HepG2 (cell line): Measurements from ENCODE around the gene TAF3. TPM values are rescaled to one million over a fixed set of nuclear protein-coding genes. Genes with fewer than 3 reads are reported as not detected.

ENCODE experiments used
- ASH2L ChIP-seq: fragments of 300-600, 200-600 bp; sonication (generic); IDR thresholded peaks from 2 replicates; pipeline ENCODE4 v1.7.0; 2017; ENCODE audit warnings: low read depth, mild to moderate bottlenecking, moderate library complexity, mixed read lengths, low read length; ENCODE audit not compliant: insufficient read length
- BORCS8-MEF2B ChIP-seq: sonication (generic); formaldehyde crosslinking; IDR thresholded peaks from 2 replicates; pipeline ENCODE4 v1.8.0; 2022; ENCODE audit warnings: mild to moderate bottlenecking, missing genetic modification reagents
- EP300 ChIP-seq, 3 experiments: sonication (generic) in 1 of 3; formaldehyde crosslinking in 1 of 3; IDR thresholded peaks; 2 replicates each; pipeline versions ENCODE4 v1.5.1 to v1.6.1; 2011 to 2020; ENCODE audit warnings: low read depth in 2 of 3, low read length in 2 of 3, borderline replicate concordance in 1 of 3, improper control_type of control experiment in 1 of 3, mild to moderate bottlenecking in 1 of 3, missing genetic modification reagents in 1 of 3, moderate library complexity in 1 of 3
- HNRNPH1 ChIP-seq: fragments of 200-400 bp; formaldehyde crosslinking; optimal IDR thresholded peaks from 2 replicates; pipeline ENCODE3; 2017; ENCODE audit warnings: mild to moderate bottlenecking, low read depth, low read length
- KMT2B ChIP-seq: IDR thresholded peaks from 2 replicates; pipeline ENCODE4 v1.6.1; 2016; ENCODE audit warnings: missing genetic modification reagents, missing compliant biosample characterization
- MTA1 ChIP-seq: sonication (generic); formaldehyde crosslinking; IDR thresholded peaks from 2 replicates; pipeline ENCODE4 v1.4.0; 2020; ENCODE audit warnings: missing genetic modification reagents, mild to moderate bottlenecking, borderline replicate concordance
- SALL2 ChIP-seq: sonication (generic); formaldehyde crosslinking; IDR thresholded peaks from 2 replicates; pipeline ENCODE4 v1.8.1; 2023; ENCODE audit warnings: mild to moderate bottlenecking, missing genetic modification reagents, inconsistent platforms
- SP140L ChIP-seq: sonication (generic); formaldehyde crosslinking; IDR thresholded peaks from 2 replicates; pipeline ENCODE4 v1.4.0; 2020; ENCODE audit warnings: missing genetic modification reagents, borderline replicate concordance
- TAF15 ChIP-seq: fragments of 200-400 bp; formaldehyde crosslinking; IDR thresholded peaks from one replicate; pipeline ENCODE4 v1.6.1; 2018; ENCODE audit warnings: mild to moderate bottlenecking, low read depth, low read length; ENCODE audit not compliant: poor library complexity, severe bottlenecking
- U2AF2 ChIP-seq: fragments of 200-400 bp; formaldehyde crosslinking; IDR thresholded peaks from 2 replicates; pipeline ENCODE4 v1.6.1; 2017; ENCODE audit warnings: low read depth, mild to moderate bottlenecking, low read length
- ZBTB7A ChIP-seq: sonication (generic); formaldehyde crosslinking; IDR thresholded peaks from 2 replicates; pipeline ENCODE4 v1.8.0; 2022; ENCODE audit warnings: mild to moderate bottlenecking, missing genetic modification reagents
- ZFP36 ChIP-seq: fragments of 150-350 bp; IDR thresholded peaks from 2 replicates; pipeline ENCODE4 v1.6.1; 2018; ENCODE audit warnings: borderline replicate concordance, low read length, low read depth; ENCODE audit not compliant: partially characterized antibody
- ZKSCAN8 ChIP-seq: IDR thresholded peaks from 2 replicates; pipeline ENCODE4 v1.6.1; 2016; ENCODE audit warnings: borderline replicate concordance, missing genetic modification reagents, missing compliant biosample characterization
- ZMAT3 ChIP-seq: sonication (generic); formaldehyde crosslinking; conservative IDR thresholded peaks from 2 replicates; pipeline ENCODE4 v1.7.0; 2021; ENCODE audit warnings: missing genetic modification reagents
- ZMYM3 ChIP-seq: sonication (generic); formaldehyde crosslinking; IDR thresholded peaks from 2 replicates; pipeline ENCODE4 v1.5.1; 2020; ENCODE audit warnings: mild to moderate bottlenecking, missing genetic modification reagents
- ZNF430 ChIP-seq: sonication (generic); formaldehyde crosslinking; IDR thresholded peaks from 2 replicates; pipeline ENCODE4 v1.9.0; 2021; ENCODE audit warnings: mild to moderate bottlenecking, missing genetic modification reagents
- ZNF546 ChIP-seq: sonication (generic); formaldehyde crosslinking; conservative IDR thresholded peaks from 2 replicates; pipeline ENCODE4 v1.8.1; 2023; ENCODE audit warnings: mild to moderate bottlenecking, missing genetic modification reagents
- ZNF589 ChIP-seq: sonication (generic); formaldehyde crosslinking; conservative IDR thresholded peaks from 2 replicates; pipeline ENCODE4 v1.8.0; 2022; ENCODE audit warnings: mild to moderate bottlenecking, moderate library complexity, missing genetic modification reagents
- ZSCAN9 ChIP-seq: IDR thresholded peaks from 2 replicates; pipeline ENCODE4 v1.6.1; 2016; ENCODE audit warnings: borderline replicate concordance
- polyA plus RNA-seq, 8 experiments: library from polyadenylated mRNA; depleted of rRNA in 3 of 8; stranded (reverse) in 7 of 8; unstranded in 1 of 8; fragments of >200 nt; fragmentation: Illumina TruSeq in 4 of 8; extraction: Trizol in 4 of 8; gene quantifications; 2 replicates each; pipeline versions ENCODE4 v1.2.1 to v1.2.3, GENCODE V29; 2011 to 2016; ENCODE audit warnings: low read depth in 4 of 8, missing spikeins in 1 of 8, mixed read lengths in 1 of 8; ENCODE audit not compliant: insufficient read depth in 1 of 8
- total RNA-seq, 5 experiments: library from RNA; depleted of rRNA; stranded (reverse); fragments of >200 nt; fragmentation: Illumina TruSeq; extraction: Trizol; gene quantifications; 2 replicates each; pipeline ENCODE4 v1.2.3, GENCODE V29; 2016; ENCODE audit warnings: low read depth in 1 of 5
- TF ChIP-seq, protein P1 (sequence below): sonication (generic); formaldehyde crosslinking; IDR thresholded peaks from 2 replicates; pipeline ENCODE4 v1.4.0; 2020; ENCODE audit warnings: missing genetic modification reagents
- TF ChIP-seq, protein P2 (sequence below): sonication (generic); formaldehyde crosslinking; IDR thresholded peaks from 2 replicates; pipeline ENCODE4 v1.8.0; 2022; ENCODE audit warnings: low read depth, missing genetic modification reagents
- TF ChIP-seq, protein P3 (sequence below): sonication (generic); formaldehyde crosslinking; IDR thresholded peaks from 2 replicates; pipeline ENCODE4 v1.5.1; 2020; ENCODE audit warnings: missing genetic modification reagents, mild to moderate bottlenecking, borderline replicate concordance
- TF ChIP-seq, protein P4 (sequence below): sonication (generic); formaldehyde crosslinking; IDR thresholded peaks from 2 replicates; pipeline ENCODE4 v1.8.1; 2023; ENCODE audit warnings: mild to moderate bottlenecking, inconsistent platforms, moderate library complexity, missing genetic modification reagents, borderline replicate concordance

The TAF3 gene
- total and polyA plus RNA-seq, 2 of the 13 experiments (the other 11 are each of a cell fraction or from before 2014, with no cell fraction given) = 1.7 to 2.9 TPM

DNA sequence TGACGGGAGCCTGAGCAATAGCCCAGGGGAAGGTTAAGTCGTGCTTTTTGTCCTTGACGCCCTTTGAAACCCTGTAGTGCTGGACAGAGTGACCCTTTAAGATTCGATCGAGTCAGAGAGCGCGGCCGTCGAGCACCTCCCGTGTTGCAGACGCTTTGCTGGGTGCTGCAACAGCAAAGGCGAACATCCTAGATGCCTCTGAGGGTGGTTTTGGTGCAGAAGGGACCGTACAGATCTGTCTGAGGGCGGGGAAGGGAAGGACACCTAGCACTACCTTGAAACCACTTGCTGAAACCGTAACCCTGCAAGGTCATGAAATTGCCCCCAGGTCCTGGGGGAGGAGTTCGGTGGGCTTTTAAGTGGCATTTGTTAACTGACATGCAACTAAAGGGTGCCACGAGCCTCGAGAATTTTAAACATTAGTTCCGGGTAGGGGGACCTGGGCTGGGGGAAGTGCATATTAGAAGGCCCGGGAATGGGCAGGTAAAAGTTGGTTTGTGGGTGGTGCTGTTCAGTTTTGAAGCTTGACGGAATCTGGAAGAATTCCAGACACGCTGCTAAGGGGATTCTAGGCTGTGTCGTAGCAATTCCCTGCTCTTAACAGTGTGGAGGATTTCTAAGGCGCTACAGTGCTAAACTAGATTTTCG lies 29.5 kb upstream of the TAF3 start (continued):
- TF ChIP-seq, protein P1, sequence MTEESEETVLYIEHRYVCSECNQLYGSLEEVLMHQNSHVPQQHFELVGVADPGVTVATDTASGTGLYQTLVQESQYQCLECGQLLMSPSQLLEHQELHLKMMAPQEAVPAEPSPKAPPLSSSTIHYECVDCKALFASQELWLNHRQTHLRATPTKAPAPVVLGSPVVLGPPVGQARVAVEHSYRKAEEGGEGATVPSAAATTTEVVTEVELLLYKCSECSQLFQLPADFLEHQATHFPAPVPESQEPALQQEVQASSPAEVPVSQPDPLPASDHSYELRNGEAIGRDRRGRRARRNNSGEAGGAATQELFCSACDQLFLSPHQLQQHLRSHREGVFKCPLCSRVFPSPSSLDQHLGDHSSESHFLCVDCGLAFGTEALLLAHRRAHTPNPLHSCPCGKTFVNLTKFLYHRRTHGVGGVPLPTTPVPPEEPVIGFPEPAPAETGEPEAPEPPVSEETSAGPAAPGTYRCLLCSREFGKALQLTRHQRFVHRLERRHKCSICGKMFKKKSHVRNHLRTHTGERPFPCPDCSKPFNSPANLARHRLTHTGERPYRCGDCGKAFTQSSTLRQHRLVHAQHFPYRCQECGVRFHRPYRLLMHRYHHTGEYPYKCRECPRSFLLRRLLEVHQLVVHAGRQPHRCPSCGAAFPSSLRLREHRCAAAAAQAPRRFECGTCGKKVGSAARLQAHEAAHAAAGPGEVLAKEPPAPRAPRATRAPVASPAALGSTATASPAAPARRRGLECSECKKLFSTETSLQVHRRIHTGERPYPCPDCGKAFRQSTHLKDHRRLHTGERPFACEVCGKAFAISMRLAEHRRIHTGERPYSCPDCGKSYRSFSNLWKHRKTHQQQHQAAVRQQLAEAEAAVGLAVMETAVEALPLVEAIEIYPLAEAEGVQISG = no peak
- TF ChIP-seq SP140L (CRISPR knock-in tag) (no peak), ZMYM3 (CRISPR knock-in tag) (no peak), SALL2 (CRISPR knock-in tag) (no peak), ASH2L (no peak), ZNF589 (CRISPR knock-in tag) (0 out of 2 replicates have a peak, but pooled peaks have one; percentile 53), KMT2B (CRISPR knock-in tag) (no peak), EP300 (IDR thresholded peaks at IDR 0.05; ENCODE audit: low read depth in 2 of 2, low read length in 2 of 2) (no peak), EP300 (CRISPR knock-in tag; IDR thresholded peaks at IDR 0.05; ENCODE audit: borderline replicate concordance) (no peak), ZFP36 (no peak), ZKSCAN8 (CRISPR knock-in tag) (no peak), ZNF430 (CRISPR knock-in tag) (0 out of 2 replicates have a peak, but pooled peaks have one; percentile 41), ZSCAN9 (CRISPR knock-in tag) (no peak), ZNF546 (CRISPR knock-in tag) (no peak), ZBTB7A (CRISPR knock-in tag) (0 out of 2 replicates have a peak, but pooled peaks have one; percentile 8), U2AF2 (no peak), MTA1 (0 out of 2 replicates have a peak, but pooled peaks have one; percentile 11), ZMAT3 (CRISPR knock-in tag) (0 out of 2 replicates have a peak, but pooled peaks have one; percentile 1), TAF15 (no peak), HNRNPH1 (peak; percentile 54), BORCS8-MEF2B (CRISPR knock-in tag) (no peak)
- TF ChIP-seq, protein P2, sequence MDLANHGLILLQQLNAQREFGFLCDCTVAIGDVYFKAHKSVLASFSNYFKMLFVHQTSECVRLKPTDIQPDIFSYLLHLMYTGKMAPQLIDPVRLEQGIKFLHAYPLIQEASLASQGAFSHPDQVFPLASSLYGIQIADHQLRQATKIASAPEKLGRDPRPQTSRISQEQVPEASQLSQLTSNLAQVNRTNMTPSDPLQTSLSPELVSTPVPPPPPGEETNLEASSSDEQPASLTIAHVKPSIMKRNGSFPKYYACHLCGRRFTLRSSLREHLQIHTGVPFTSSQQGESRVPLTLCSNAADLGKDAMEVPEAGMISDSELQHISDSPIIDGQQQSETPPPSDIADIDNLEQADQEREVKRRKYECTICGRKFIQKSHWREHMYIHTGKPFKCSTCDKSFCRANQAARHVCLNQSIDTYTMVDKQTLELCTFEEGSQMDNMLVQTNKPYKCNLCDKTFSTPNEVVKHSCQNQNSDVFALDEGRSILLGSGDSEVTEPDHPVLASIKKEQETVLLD (CRISPR knock-in tag) = peak; percentile 50; the same call in 1 of the 2 replicates
- TF ChIP-seq, protein P3, sequence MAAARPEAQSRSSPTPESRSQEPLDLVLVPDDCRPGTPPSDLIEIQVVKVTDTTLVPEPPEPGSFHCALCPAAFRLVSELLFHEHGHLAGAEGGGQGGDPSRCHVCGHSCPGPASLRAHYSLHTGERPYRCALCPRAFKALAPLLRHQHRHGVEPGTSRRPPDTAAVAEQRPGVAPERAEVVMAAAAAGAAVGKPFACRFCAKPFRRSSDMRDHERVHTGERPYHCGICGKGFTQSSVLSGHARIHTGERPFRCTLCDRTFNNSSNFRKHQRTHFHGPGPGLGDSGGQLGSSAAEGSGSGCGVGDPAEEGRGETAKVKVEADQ (CRISPR knock-in tag) = no peak
- TF ChIP-seq, protein P4, sequence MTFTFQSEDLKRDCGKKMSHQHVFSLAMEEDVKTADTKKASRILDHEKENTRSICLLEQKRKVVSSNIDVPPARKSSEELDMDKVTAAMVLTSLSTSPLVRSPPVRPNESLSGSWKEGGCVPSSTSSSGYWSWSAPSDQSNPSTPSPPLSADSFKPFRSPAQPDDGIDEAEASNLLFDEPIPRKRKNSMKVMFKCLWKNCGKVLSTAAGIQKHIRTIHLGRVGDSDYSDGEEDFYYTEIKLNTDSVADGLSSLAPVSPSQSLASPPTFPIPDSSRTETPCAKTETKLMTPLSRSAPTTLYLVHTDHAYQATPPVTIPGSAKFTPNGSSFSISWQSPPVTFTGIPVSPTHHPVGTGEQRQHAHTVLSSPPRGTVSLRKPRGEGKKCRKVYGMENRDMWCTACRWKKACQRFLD (CRISPR knock-in tag) = 0 out of 2 replicates have a peak, but pooled peaks have one; percentile 7
